ENCODE results near the gene RHOD. TPM values are rescaled to one million over a fixed set of nuclear protein-coding genes. Genes with fewer than 3 reads are reported as not detected.
A peak's percentile ranks its signal among the peaks of the same experiment; 100 is the strongest.

RHOD gene
- total and polyA plus RNA-seq, 9 of the 15 experiments (the other 6 are each of a cell fraction or from before 2014, with no cell fraction given): not detected

- Histone ChIP-seq H3K27ac (ENCODE audit: extremely low read depth, low read depth, low read length) (no peak overlapping the region), H3K9ac (ENCODE audit: insufficient read depth in 1 of 2, low read depth in 2 of 2, low read length in 2 of 2) (peak overlapping the region in 1 of 2 experiments; percentile 65; a peak in 1 of 4 replicates), H3K36me3 (ENCODE audit: control insufficient read depth, insufficient read depth, low read length) (no peaks in the 10 kb centered on the region), H3K27me3 (ENCODE audit: control insufficient read depth in 2 of 2, insufficient read depth in 2 of 2, low read length in 2 of 2) (peaks cover 0 to 5% of the 10 kb centered on the region in 2 experiments; a peak in 1 of 5 replicates), H3K9me1 (ENCODE audit: control insufficient read depth, insufficient read depth, low read length) (no peaks in the 10 kb centered on the region), H3K79me2 (ENCODE audit: control insufficient read depth, insufficient read depth, low read length) (no peaks in the 10 kb centered on the region), H3K4me3 (no peak overlapping the region), H4K20me1 (replicated peaks; ENCODE audit: control insufficient read depth, insufficient read depth, low read length) (no peaks in the 10 kb centered on the region), H3K4me2 (ENCODE audit: insufficient read depth, low read length) (no peak overlapping the region), H2AFZ (ENCODE audit: low read depth, low read length) (no peak overlapping the region), H3K4me1 (replicated peaks in 1 of 2; ENCODE audit: control insufficient read depth in 2 of 2, insufficient read depth in 2 of 2, low read length in 2 of 2) (peaks cover 0 to 9% of the 10 kb centered on the region in 2 experiments; a peak in 1 of 5 replicates), H3K9me3 (replicated peaks; ENCODE audit: control insufficient read depth, insufficient read depth, low read depth, low read length) (no peaks in the 10 kb centered on the region)
- in situ Hi-C loops (cut with MboI): no loop called here
- POLR2A ChIA-PET: interaction anchor here (0.5 to 1.9 kb wide), 3 partner anchors 12 to 293 kb away, joined by 3 to 6 read pairs (median 3); no protein-coding TSS in a partner anchor
- intact Hi-C loops (cut with micrococcal nuclease): no loop called here
- ATAC-seq: no peak
- BruUV-seq (replicated peaks): no TSS peak
- no peak for DNase-seq (ENCODE audit: extremely low read depth in 1 of 4, low spot score in 3 of 4)
- WGBS (ENCODE audit: insufficient coverage, low coverage, missing lambda C conversion rate): 31% methylated on average over 8 of the region's 8 CpGs
- CTCF ChIA-PET (ENCODE audit: low intra/inter-chr PET ratio): no interaction called here
- FAIRE-seq: no peak
- no peak for TF ChIP-seq ZNF778 (CRISPR knock-in tag; IDR thresholded peaks at IDR 0.05)
- TF ChIP-seq CAMTA2 (CRISPR knock-in tag; conservative IDR thresholded peaks at IDR 0.05): no peak
- no peak for TF ChIP-seq FOXP1 (CRISPR knock-in tag; IDR thresholded peaks at IDR 0.05)
- no peak for TF ChIP-seq SRSF1 (IDR thresholded peaks at IDR 0.05; ENCODE audit: low read depth, low read length)
- no peak for TF ChIP-seq ETS1 (conservative IDR thresholded peaks at IDR 0.05; ENCODE audit: control insufficient read depth, low read depth, low read length)
- TF ChIP-seq ETV5 (CRISPR knock-in tag; IDR thresholded peaks at IDR 0.05; ENCODE audit: low read depth): no peak
- TF ChIP-seq CUX1 (CRISPR knock-in tag; IDR thresholded peaks at IDR 0.05): no peak
- TF ChIP-seq ZBTB2 (IDR thresholded peaks at IDR 0.05): no peak
- no peak for TF ChIP-seq ZKSCAN1 (IDR thresholded peaks at IDR 0.05; ENCODE audit: low read depth, low read length)
- no peak for TF ChIP-seq ZBTB7A (IDR thresholded peaks at IDR 0.05; ENCODE audit: borderline replicate concordance, control insufficient read depth, low read depth, low read length)
Observed at GRCh38 chr11:67015048-67015447, 41.6 kb upstream of the RHOD start.

Measured in K562 (cell line).